ENCODE results near the gene COX4I2.

COX4I2 gene

DNA sequence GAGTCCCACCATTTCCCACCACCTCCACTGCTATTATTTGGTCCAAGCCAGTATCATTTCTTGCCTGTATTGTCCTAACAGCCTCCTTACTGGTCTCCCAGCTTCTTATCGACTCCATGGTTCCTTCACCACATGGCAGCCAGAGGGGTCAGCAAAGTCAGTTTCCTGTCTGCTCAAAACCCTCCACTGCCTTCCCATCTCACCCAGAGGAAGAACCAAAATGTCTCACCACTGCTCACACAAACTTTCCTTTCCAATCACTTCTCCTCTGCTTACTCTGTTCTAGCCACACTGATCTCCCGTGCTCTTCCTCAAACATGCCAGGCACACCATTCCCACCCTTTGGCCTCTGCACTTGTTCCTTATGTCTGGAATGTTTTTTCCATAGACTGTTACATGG lies 45.2 kb downstream of the COX4I2 start:
- H3K36me3 ChIP-seq (ENCODE audit: insufficient read depth, low read length) = peaks cover 84% of the 10 kb centered on the region
- peak overlapping the region; percentile 80 for H3K4me2 ChIP-seq (ENCODE audit: insufficient read depth, low read length)
- H3K27ac ChIP-seq (ENCODE audit: low read length) = peak overlapping the region; percentile 100
- H3K4me1 ChIP-seq (ENCODE audit: insufficient read depth, low read length) = peaks cover 98% of the 10 kb centered on the region
- peak overlapping the region; percentile 12 to 66; a peak in 3 of 4 replicates for H3K4me3 ChIP-seq (ENCODE audit: low read depth in 1 of 2, low read length in 2 of 2)
- H2AFZ ChIP-seq (ENCODE audit: low read depth, low read length) = no peak overlapping the region
- no peaks in the 10 kb centered on the region for H3K9me3 ChIP-seq (ENCODE audit: insufficient read depth, low read length, severe bottlenecking)
- peak; percentile 51 for DNase-seq
- peak overlapping the region; percentile 95 for H3K9ac ChIP-seq (ENCODE audit: low read depth, low read length)
- TF ChIP-seq EZH2 (IDR thresholded peaks at IDR 0.05; ENCODE audit: borderline replicate concordance, low read depth, low read length, severe bottlenecking) = no peak
- TF ChIP-seq, protein P1, sequence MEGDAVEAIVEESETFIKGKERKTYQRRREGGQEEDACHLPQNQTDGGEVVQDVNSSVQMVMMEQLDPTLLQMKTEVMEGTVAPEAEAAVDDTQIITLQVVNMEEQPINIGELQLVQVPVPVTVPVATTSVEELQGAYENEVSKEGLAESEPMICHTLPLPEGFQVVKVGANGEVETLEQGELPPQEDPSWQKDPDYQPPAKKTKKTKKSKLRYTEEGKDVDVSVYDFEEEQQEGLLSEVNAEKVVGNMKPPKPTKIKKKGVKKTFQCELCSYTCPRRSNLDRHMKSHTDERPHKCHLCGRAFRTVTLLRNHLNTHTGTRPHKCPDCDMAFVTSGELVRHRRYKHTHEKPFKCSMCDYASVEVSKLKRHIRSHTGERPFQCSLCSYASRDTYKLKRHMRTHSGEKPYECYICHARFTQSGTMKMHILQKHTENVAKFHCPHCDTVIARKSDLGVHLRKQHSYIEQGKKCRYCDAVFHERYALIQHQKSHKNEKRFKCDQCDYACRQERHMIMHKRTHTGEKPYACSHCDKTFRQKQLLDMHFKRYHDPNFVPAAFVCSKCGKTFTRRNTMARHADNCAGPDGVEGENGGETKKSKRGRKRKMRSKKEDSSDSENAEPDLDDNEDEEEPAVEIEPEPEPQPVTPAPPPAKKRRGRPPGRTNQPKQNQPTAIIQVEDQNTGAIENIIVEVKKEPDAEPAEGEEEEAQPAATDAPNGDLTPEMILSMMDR (IDR thresholded peaks at IDR 0.05; ENCODE audit: borderline replicate concordance, extremely low read depth, low read length, poor library complexity, severe bottlenecking) = peak; percentile 14
- peaks cover 94% of the 10 kb centered on the region for H3K79me2 ChIP-seq (ENCODE audit: insufficient read depth, low read length)
- no peak for ATAC-seq (ENCODE audit: insufficient read depth, low read depth)
- H4K20me1 ChIP-seq (ENCODE audit: insufficient read depth, low read length) = no peaks in the 10 kb centered on the region
- H3K27me3 ChIP-seq (ENCODE audit: insufficient read depth, low read length, poor library complexity) = no peaks in the 10 kb centered on the region

DNA sequence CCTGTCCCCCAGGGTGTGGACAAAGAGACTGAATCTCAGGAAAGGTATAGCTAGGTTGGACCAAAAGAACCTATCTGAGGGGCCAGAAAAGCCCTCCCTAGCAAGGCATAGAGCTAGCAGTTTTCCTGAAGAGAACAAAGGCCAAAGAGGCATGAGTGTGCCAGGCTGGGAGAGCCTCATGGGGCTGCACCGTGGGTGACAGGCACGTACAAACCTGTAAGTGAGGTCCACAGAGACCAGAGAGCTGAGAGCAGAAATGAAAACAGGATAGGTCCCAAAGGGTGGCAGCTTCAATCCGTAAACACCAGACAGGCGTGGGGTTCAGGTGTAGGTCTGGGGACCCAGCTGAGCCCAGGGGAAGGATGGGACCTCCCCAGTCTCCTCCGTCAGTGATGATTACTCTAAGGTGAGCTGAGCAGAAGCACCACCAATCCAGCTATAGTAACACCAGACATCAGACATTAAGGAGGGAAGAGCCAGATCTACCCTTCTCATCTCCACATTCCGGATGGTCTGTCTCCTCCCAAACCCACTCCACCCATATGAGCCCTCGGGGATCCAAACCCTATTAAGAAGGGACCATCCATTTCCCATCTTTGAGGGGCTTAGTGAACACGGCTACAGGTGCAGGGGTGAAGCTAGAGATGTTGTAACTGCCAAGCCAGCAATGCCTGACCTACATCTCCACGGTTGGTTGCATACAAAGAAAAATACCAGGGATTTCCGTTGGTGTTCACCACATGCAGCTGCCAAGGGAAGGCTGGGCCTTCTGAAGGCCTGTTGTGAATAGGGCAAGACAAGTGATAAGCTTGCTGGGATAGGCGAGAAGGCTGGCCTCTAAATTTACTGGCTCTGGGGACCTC lies 46.7 kb downstream of the COX4I2 start:
- Histone ChIP-seq H4K20me1 (ENCODE audit: insufficient read depth, low read length) (no peaks in the 10 kb centered on the region), H3K9me3 (ENCODE audit: insufficient read depth, low read length, severe bottlenecking) (no peaks in the 10 kb centered on the region), H3K27me3 (ENCODE audit: insufficient read depth, low read length, poor library complexity) (no peaks in the 10 kb centered on the region), H3K27ac (ENCODE audit: low read length) (peak overlapping the region; percentile 100), H2AFZ (ENCODE audit: low read depth, low read length) (no peak overlapping the region), H3K4me1 (ENCODE audit: insufficient read depth, low read length) (peaks cover 97% of the 10 kb centered on the region), H3K36me3 (ENCODE audit: insufficient read depth, low read length) (peaks cover 81% of the 10 kb centered on the region), H3K79me2 (ENCODE audit: insufficient read depth, low read length) (peaks cover 94% of the 10 kb centered on the region), H3K4me3 (ENCODE audit: low read depth in 1 of 2, low read length in 2 of 2) (peak overlapping the region; percentile 37 to 66), H3K4me2 (ENCODE audit: insufficient read depth, low read length) (peak overlapping the region; percentile 80), H3K9ac (ENCODE audit: low read depth, low read length) (peak overlapping the region; percentile 95)
- ATAC-seq (ENCODE audit: insufficient read depth, low read depth) (peak; percentile 85), DNase-seq (peak; percentile 96)
- TF ChIP-seq, protein P1 (IDR thresholded peaks at IDR 0.05; ENCODE audit: borderline replicate concordance, extremely low read depth, low read length, poor library complexity, severe bottlenecking) = no peak
- no peak for TF ChIP-seq EZH2 (IDR thresholded peaks at IDR 0.05; ENCODE audit: borderline replicate concordance, low read depth, low read length, severe bottlenecking)

DNA sequence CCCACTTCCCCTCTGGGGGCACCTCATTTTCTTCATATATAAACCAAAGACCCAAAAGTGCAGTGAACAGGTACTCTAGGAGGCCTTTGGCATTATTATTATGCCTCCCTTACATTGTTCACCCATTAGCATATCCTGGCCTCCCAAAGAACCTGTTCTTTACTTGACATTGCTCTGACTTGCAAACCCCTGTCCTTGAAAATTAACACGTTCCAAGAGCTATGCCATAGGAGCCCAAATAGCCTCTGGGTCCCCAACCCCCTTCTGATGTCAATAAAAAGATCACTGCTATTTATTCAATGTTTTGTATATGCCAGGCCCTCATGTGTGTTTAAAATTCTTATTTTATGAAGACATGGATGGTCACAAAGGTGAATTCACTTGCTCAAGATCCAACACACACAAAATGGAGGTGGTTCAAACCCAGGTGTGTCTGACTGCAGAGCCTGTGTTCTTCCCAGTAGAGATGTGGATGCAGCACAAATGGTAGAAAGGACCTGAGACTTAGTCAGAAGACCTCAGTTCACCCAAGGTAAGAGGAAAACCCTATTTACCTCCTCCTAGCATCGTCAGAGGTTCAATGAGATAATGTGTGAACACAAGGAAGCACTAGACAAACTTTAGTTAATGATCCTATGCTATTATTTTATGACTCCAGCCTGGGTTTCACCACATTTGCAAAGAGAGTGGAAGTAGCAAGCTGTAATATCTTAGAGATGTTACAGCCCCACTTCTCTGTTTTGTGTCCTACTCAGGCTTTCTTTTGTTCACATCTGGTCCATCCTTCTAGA lies 48.3 kb downstream of the COX4I2 start:
- TF ChIP-seq, protein P1 (IDR thresholded peaks at IDR 0.05; ENCODE audit: borderline replicate concordance, extremely low read depth, low read length, poor library complexity, severe bottlenecking) = no peak
- TF ChIP-seq EZH2 (IDR thresholded peaks at IDR 0.05; ENCODE audit: borderline replicate concordance, low read depth, low read length, severe bottlenecking) = no peak
- no peaks in the 10 kb centered on the region for H3K27me3 ChIP-seq (ENCODE audit: insufficient read depth, low read length, poor library complexity)
- DNase-seq (no peak), ATAC-seq (ENCODE audit: insufficient read depth, low read depth) (no peak)
- peaks cover 94% of the 10 kb centered on the region for H3K79me2 ChIP-seq (ENCODE audit: insufficient read depth, low read length)
- no peaks in the 10 kb centered on the region for H4K20me1 ChIP-seq (ENCODE audit: insufficient read depth, low read length)
- H3K4me2 ChIP-seq (ENCODE audit: insufficient read depth, low read length) = peak overlapping the region; percentile 55
- peak overlapping the region; percentile 95 for H3K9ac ChIP-seq (ENCODE audit: low read depth, low read length)
- H3K27ac ChIP-seq (ENCODE audit: low read length) = peak overlapping the region; percentile 100
- peaks cover 95% of the 10 kb centered on the region for H3K4me1 ChIP-seq (ENCODE audit: insufficient read depth, low read length)
- no peak overlapping the region for H2AFZ ChIP-seq (ENCODE audit: low read depth, low read length)
- H3K4me3 ChIP-seq (ENCODE audit: low read depth in 1 of 2, low read length in 2 of 2) = peak overlapping the region in 1 of 2 experiments; percentile 29; a peak in 2 of 4 replicates
- no peaks in the 10 kb centered on the region for H3K9me3 ChIP-seq (ENCODE audit: insufficient read depth, low read length, severe bottlenecking)
- H3K36me3 ChIP-seq (ENCODE audit: insufficient read depth, low read length) = peaks cover 80% of the 10 kb centered on the region

Measured in DND-41 (cell line).